Activated CD8-positive, alpha-beta memory T cell treated with anti-CD3 and anti-CD28 coated beads for 24 hours (primary cell): ENCODE measurements around the gene CTNNA3.
"Not testable (repeated sequence)": the region's sequence is repeated elsewhere in the genome, so short reads cannot be mapped to it uniquely, and the experiment has no call there.

Source experiments
- DNase-seq: peaks from one replicate; pipeline ENCODE4 v3.0.0-alpha.2; 2020

CTNNA3 gene

GRCh38 chr10:66350622-66351399 lies 1345.2 kb downstream of the CTNNA3 start:
- no peak for DNase-seq

- no peak for DNase-seq
These were observed 1346.3 kb downstream of the CTNNA3 start for GRCh38 chr10:66349726-66350125.

- no peak for DNase-seq
These were observed 1346.9 kb downstream of the CTNNA3 start for GRCh38 chr10:66349076-66349475.

DNA sequence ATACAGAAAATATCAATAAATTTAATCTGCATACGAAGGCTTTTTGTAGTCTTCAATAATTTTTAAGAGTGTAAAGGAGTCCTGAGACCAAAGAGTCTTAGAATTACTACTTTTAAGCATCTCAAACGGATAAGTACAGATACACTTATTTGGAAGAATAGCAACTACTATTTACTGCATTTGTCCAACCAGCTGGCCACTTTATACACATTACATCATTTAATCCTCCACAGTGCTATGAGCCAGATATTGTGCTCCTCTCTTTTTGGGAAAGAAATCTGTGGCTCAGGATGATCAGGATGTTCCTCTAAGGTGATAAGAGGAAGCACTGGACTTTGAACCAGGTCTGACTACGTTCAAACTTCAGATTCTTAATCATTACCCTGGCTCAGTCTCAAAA lies 1358.8 kb downstream of the CTNNA3 start:
- DNase-seq = no peak

GRCh38 chr10:66336791-66337190 lies 1359.2 kb downstream of the CTNNA3 start:
- DNase-seq = no peak

GRCh38 chr10:66335753-66336152 lies 1360.2 kb downstream of the CTNNA3 start:
- DNase-seq = not testable (repeated sequence)

- DNase-seq = no peak
These were observed 1366.8 kb downstream of the CTNNA3 start for GRCh38 chr10:66329147-66329546.

DNA sequence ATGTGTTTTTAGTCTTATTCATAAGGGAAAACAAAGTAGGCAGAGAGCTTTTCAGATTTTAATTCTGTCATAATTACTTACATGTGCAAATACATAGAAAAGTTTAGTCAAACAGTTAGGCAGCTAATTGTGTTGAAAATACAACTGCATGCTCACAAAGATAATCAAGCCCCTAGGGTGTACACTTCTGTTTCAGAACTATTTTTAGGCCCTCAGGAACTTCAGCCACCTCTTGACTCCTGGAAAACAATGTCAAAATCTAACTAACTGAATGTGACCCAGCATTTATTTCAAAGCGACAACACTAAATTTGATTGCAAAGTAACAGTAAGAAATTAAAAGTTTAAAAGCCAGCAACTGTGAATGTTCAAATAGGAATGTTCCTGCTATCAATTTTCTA lies 1369.1 kb downstream of the CTNNA3 start:
- DNase-seq = no peak

DNA sequence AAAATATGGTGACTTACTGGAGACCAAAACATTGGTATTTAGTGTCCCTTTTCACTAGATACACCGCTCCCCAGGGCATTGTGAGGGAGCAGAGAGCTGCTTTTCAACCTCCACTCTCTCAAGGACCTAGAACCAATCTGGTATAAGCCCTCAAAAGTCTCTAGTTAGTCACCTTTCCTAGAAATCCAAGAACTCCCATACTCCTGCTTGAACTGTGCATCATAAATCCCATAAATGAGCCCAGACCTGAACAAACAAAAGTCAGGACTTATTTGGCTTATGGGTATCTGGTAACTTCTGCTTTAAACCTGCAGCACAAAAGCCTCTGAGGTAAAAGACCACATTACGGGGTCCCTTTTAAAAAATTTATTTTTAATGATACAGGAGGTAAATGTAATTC lies 1373.2 kb downstream of the CTNNA3 start:
- no peak for DNase-seq

DNA sequence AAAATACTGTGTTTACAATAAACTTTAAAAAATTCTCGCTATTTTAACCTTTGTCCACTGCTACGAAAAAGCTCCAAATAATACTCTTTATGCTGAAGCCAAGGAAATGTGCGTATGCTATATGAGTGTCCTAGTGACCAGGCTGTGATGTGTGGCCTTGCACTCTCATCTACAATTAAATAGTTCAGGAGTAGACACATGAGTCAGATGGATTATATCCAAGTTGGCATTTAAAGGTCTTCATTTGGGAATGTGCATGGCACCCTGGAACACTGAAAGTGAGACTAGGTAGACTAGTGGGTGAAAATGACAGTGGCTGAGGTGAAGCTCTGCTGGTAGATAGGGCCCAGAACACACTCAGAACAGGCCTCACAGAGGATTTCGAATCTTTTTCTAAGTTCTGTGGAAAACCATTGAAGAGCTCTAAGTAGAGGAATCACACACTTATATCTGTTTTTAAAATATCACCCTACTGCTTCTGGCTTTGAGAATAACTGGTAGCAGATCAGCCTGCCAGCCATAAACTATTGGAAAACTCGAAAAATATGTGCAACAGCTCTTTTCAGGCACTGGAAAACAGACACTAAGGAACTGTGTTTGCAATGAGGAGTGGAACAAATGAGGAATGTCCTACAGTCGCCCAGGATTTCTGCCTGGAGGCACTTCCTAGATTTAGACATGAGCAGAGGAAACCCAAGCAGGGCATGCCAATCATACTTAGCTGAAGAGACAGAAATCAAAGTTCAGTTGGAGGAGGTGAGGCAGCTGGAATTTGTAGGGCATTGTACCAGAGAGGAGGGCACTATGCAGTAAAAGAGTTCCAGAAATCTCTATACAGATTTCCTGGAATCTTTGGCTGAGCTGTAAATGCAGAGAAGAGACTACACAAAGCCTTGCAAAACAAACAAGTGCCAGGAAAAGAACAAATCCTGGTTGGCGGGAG lies 1374.0 kb downstream of the CTNNA3 start:
- no peak for DNase-seq

DNA sequence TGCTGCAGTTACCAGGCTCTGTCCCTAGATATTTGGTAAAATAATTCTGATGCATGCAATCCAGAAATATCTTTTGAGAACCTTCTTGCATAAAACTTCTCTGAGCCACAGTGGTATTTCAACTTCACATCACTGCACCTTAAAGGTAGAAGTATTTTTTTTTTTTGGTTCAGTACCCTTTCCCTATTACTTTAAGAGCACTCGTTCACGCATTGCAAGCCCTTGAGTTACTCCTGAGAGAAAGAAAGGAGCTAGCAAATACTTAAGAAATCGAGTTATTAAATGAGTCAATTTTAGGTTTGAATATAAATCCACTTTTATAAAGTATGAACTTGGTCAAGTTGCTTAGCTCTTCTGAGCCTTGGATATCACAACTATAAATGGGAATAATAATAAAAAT lies 1377.2 kb downstream of the CTNNA3 start:
- DNase-seq = no peak

- no peak for DNase-seq
These were observed 1388.2 kb downstream of the CTNNA3 start for GRCh38 chr10:66307826-66308225.

DNA sequence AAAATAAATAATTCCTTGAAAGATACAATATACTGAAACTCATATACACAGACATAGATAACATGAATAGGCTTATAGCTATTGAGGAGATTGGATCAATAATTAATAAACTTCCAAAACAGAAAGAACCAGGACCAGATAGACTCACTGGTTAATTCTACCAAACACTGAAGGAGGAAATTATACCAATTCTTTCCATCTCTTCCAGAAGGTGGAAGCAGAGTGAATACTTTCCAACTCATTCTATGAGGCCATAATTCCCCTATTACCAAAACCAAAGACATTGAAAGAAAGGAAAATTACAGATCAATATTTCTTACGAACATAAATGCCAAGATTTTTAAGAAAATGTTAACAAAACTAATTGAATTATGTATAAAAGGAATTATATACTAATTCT lies 1394.9 kb downstream of the CTNNA3 start:
- no peak for DNase-seq

DNA sequence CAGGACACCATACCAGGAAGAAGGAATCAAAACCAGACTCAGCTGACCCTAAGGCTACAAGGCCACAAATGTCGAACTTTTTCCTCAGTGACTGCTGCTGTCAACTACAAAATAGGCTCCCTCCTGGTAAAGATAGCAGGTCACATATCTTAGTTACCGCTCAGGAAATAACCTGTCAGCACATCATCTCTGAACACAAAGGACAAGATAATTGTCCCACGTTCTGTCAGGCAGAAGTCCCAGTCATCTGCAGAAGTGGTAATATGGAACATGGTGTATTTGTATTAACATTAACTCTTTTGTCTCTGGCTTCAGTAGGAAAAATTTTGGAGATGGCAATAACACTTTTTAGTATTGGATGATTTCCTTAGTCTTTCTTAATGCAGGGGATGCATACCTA lies 1400.4 kb downstream of the CTNNA3 start:
- DNase-seq = no peak

DNA sequence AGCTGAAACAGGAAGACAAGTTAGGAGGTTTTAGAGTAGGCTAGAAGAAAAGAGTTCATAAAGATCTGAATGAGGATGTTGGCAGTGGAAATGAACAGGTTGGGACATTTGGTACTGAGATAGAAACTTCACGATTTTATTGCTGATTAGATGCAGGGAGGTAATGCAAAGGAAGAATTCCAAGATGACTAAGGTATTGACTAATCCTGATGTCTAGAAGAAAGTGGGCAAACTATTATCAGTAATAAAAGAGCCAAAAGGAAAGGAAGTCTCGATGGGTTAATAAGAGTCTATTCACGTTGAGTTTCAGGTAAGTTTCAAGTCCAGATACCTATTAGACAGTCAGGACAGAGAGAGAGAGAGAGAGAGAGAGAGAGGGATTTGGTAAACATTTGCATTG lies 1401.5 kb downstream of the CTNNA3 start:
- DNase-seq = no peak

DNA sequence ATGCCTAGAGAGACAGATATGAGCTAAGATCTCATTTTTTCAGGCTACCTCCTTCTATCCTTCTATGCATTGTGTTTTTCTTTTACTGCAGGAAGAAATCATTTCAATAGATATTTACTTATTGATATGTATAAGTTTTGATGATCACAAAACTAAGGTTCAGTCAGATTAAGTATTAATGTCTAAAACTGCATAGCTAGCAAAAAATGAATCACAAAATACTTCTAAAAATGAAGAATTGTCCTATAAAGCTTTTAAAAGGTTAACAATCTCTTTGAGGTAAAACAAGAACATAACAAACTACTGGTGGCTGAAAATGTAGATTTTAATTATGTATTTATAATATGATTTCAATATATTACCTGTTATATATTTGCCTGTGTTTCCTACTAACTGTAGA lies 1403.1 kb downstream of the CTNNA3 start:
- no peak for DNase-seq

GRCh38 chr10:66292456-66292855 lies 1403.5 kb downstream of the CTNNA3 start:
- no peak for DNase-seq

DNA sequence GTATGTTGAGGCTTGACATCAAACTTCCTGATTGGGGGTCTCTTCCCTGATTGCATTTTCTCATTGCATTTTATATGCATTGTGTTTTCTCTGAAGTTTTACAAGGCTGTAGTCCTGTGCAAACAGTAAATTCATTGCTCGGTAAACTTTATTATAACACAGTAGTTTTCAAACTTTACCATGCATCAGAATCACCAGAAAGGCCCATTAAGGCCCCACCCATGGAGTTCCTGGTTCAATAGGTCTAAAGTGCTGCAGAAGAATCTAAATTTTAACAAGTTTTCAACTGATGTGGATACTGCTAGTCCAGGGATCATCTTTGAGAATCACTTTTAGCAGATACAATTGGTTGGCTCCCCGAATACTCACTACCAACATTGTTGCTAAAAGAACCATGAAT lies 1404.9 kb downstream of the CTNNA3 start:
- DNase-seq = no peak

DNA sequence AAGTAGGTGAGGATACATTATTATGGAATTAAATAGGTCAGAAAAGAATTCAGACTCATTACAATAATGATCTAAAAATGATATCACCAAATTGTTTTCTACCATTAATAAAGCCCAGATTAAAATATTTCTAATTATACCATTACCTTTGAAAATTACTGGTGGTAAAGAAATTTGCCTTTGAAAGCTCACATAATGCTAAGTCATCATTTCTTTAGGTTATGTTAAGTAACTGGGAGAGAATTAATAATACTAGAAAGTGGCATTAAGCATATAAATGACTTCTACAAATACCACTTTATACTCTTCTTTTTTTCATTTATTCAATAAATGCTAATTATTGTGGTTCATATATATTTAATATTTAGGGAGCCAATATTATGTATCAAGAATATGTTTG lies 1411.4 kb downstream of the CTNNA3 start:
- DNase-seq = no peak

DNA sequence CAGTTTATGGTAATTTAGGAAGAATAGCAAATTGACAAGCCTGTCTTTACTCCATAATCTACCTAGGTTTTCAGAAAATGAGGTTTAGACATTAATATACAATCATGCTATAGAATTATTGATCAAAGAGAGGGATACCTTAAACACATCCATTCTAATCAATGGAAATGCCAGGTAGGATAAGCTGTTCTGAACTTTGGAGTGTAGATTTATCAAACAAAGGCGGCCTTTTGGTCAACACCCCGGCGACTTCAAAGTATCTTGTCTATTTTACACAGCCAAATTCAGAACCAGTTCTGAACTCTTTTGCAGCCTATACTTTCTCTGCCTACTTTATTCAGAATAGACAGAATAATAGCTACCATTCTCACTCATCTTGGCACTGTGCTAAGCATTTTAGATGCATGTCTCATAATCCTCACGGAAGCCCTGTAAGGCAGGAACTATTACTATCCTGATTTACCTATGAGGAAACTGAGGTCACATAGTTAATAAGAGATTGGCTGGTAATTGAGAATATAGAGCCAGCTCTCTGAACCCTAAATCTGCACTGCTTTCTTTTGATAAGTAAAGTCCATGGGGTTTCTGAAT lies 1412.0 kb downstream of the CTNNA3 start:
- DNase-seq = no peak

DNA sequence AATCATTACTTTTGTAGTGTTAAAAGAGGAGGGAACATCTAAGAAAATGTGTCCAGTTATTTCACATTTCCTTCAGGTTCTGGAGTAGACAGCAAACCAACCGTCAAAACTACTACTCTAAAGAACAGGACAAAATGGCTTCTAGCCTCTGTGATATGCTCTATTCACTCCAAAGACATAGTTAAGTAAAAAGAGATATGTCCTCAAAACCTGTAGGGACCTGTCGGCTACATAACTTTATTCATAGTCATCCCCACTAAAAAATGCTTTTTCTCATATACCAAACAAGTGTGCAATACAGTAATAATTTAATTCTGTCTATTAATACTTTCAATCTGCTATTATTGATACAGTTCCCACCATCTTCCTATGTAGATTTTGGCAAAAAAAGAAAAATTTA lies 1412.9 kb downstream of the CTNNA3 start:
- DNase-seq = no peak

DNA sequence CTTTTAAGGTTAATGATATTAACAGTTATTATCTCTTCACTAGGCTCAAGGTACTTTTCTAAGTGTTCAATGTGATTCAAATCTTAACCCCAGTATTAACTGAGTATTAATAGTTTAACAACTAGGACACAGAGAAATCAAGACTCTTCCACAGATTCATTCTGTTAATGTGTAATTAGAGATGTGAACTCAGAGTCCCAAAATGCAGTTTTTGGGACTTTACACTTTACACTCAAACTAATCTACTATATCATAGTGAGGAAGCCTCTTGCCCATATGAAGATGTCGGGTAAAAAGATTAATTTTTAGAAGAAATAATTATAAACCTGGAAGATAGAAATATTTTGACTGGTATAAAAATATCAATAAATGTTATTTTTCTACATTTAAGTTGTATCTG lies 1414.7 kb downstream of the CTNNA3 start:
- no peak for DNase-seq

DNA sequence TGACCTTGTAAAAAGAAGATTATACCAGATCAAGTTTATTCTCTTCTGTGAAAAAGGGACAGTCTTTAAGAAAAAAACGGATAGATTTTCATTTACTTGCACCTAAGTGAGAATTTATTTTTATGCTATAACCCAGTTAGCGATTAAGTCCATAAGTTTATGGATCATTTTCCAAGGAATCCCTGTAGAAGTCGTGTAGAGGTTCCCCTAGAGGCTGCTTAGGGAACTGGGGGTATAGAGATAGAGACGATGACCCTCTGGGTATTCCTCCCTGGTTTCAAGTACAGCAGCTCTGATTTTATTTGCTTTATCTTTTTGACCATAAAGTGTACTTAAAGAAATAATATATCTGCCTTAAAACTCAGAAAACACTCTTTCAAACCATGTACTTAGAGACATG lies 1418.5 kb downstream of the CTNNA3 start:
- DNase-seq = no peak
